Measurements from ENCODE around the gene FAM241A.
"Not testable (repeated sequence)": the region's sequence is repeated elsewhere in the genome, so short reads cannot be mapped to it uniquely, and the experiment has no call there.

FAM241A gene

GRCh38 chr4:112208137-112209095 lies 63.2 kb downstream of the FAM241A start:
- not testable (repeated sequence) for H3K9me3 ChIP-seq (ENCODE audit: control insufficient read depth, low read length); H3K36me3 ChIP-seq (ENCODE audit: control insufficient read depth, insufficient read depth, low read length); H3K4me1 ChIP-seq (ENCODE audit: control insufficient read depth, insufficient read depth, low read length); H3K9ac ChIP-seq (ENCODE audit: low read length); H3K4me3 ChIP-seq (ENCODE audit: low read length); H3K27me3 ChIP-seq (ENCODE audit: control insufficient read depth, insufficient read depth, low read length)

GRCh38 chr4:112210777-112211176 lies 65.5 kb downstream of the FAM241A start:
- H3K4me1 ChIP-seq (ENCODE audit: control insufficient read depth, insufficient read depth, low read length) = no peaks in the 10 kb centered on the region
- H3K4me3 ChIP-seq (ENCODE audit: low read length) = no peak overlapping the region
- no peaks in the 10 kb centered on the region for H3K36me3 ChIP-seq (ENCODE audit: control insufficient read depth, insufficient read depth, low read length)
- no peak overlapping the region for H3K9ac ChIP-seq (ENCODE audit: low read length)
- H3K9me3 ChIP-seq (ENCODE audit: control insufficient read depth, low read length) = no peaks in the 10 kb centered on the region
- no peaks in the 10 kb centered on the region for H3K27me3 ChIP-seq (ENCODE audit: control insufficient read depth, insufficient read depth, low read length)

- no peaks in the 10 kb centered on the region for H3K4me1 ChIP-seq (ENCODE audit: control insufficient read depth, insufficient read depth, low read length)
- no peak overlapping the region for H3K4me3 ChIP-seq (ENCODE audit: low read length)
- no peaks in the 10 kb centered on the region for H3K27me3 ChIP-seq (ENCODE audit: control insufficient read depth, insufficient read depth, low read length)
- H3K9me3 ChIP-seq (ENCODE audit: control insufficient read depth, low read length) = no peaks in the 10 kb centered on the region
- H3K36me3 ChIP-seq (ENCODE audit: control insufficient read depth, insufficient read depth, low read length) = no peaks in the 10 kb centered on the region
- H3K9ac ChIP-seq (ENCODE audit: low read length) = no peak overlapping the region
Measured at GRCh38 chr4:112213091-112213490, 67.8 kb downstream of the FAM241A start.

GRCh38 chr4:112213856-112214255 lies 68.6 kb downstream of the FAM241A start:
- Histone ChIP-seq H3K9me3 (ENCODE audit: control insufficient read depth, low read length) (no peaks in the 10 kb centered on the region), H3K27me3 (ENCODE audit: control insufficient read depth, insufficient read depth, low read length) (no peaks in the 10 kb centered on the region), H3K4me3 (ENCODE audit: low read length) (no peak overlapping the region), H3K4me1 (ENCODE audit: control insufficient read depth, insufficient read depth, low read length) (no peaks in the 10 kb centered on the region), H3K36me3 (ENCODE audit: control insufficient read depth, insufficient read depth, low read length) (no peaks in the 10 kb centered on the region), H3K9ac (ENCODE audit: low read length) (no peak overlapping the region)

- H3K4me1 ChIP-seq (ENCODE audit: control insufficient read depth, insufficient read depth, low read length) = no peaks in the 10 kb centered on the region
- no peaks in the 10 kb centered on the region for H3K27me3 ChIP-seq (ENCODE audit: control insufficient read depth, insufficient read depth, low read length)
- no peaks in the 10 kb centered on the region for H3K9me3 ChIP-seq (ENCODE audit: control insufficient read depth, low read length)
- no peaks in the 10 kb centered on the region for H3K36me3 ChIP-seq (ENCODE audit: control insufficient read depth, insufficient read depth, low read length)
- H3K4me3 ChIP-seq (ENCODE audit: low read length) = no peak overlapping the region
- H3K9ac ChIP-seq (ENCODE audit: low read length) = no peak overlapping the region
Measured at GRCh38 chr4:112214390-112215264, 69.4 kb downstream of the FAM241A start.

- H3K4me1 ChIP-seq (ENCODE audit: control insufficient read depth, insufficient read depth, low read length) = no peaks in the 10 kb centered on the region
- no peaks in the 10 kb centered on the region for H3K27me3 ChIP-seq (ENCODE audit: control insufficient read depth, insufficient read depth, low read length)
- no peak overlapping the region for H3K4me3 ChIP-seq (ENCODE audit: low read length)
- H3K9me3 ChIP-seq (ENCODE audit: control insufficient read depth, low read length) = no peaks in the 10 kb centered on the region
- H3K36me3 ChIP-seq (ENCODE audit: control insufficient read depth, insufficient read depth, low read length) = no peaks in the 10 kb centered on the region
- no peak overlapping the region for H3K9ac ChIP-seq (ENCODE audit: low read length)
Measured at GRCh38 chr4:112219826-112220366, 74.6 kb downstream of the FAM241A start.

GRCh38 chr4:112222219-112222955 lies 77.1 kb downstream of the FAM241A start:
- H3K4me1 ChIP-seq (ENCODE audit: control insufficient read depth, insufficient read depth, low read length) = no peaks in the 10 kb centered on the region
- H3K9me3 ChIP-seq (ENCODE audit: control insufficient read depth, low read length) = no peaks in the 10 kb centered on the region
- no peaks in the 10 kb centered on the region for H3K27me3 ChIP-seq (ENCODE audit: control insufficient read depth, insufficient read depth, low read length)
- no peak overlapping the region for H3K4me3 ChIP-seq (ENCODE audit: low read length)
- no peaks in the 10 kb centered on the region for H3K36me3 ChIP-seq (ENCODE audit: control insufficient read depth, insufficient read depth, low read length)
- H3K9ac ChIP-seq (ENCODE audit: low read length) = no peak overlapping the region

- no peaks in the 10 kb centered on the region for H3K36me3 ChIP-seq (ENCODE audit: control insufficient read depth, insufficient read depth, low read length)
Measured at GRCh38 chr4:112225157-112225556, 79.9 kb downstream of the FAM241A start.

GRCh38 chr4:112230879-112231778 lies 85.9 kb downstream of the FAM241A start:
- Histone ChIP-seq H3K9ac (ENCODE audit: low read length) (peak overlapping the region; percentile 94), H3K9me3 (ENCODE audit: control insufficient read depth, low read length) (no peaks in the 10 kb centered on the region), H3K36me3 (ENCODE audit: control insufficient read depth, insufficient read depth, low read length) (no peaks in the 10 kb centered on the region), H3K4me1 (ENCODE audit: control insufficient read depth, insufficient read depth, low read length) (no peaks in the 10 kb centered on the region), H3K4me3 (ENCODE audit: low read length) (peak overlapping the region; percentile 71), H3K27me3 (ENCODE audit: control insufficient read depth, insufficient read depth, low read length) (no peaks in the 10 kb centered on the region)

More at GRCh38 chr4:112225157-112225556, 79.9 kb downstream of the FAM241A start:
- H3K4me3 ChIP-seq (ENCODE audit: low read length) = no peak overlapping the region
- no peak overlapping the region for H3K9ac ChIP-seq (ENCODE audit: low read length)
- no peaks in the 10 kb centered on the region for H3K4me1 ChIP-seq (ENCODE audit: control insufficient read depth, insufficient read depth, low read length)
- no peaks in the 10 kb centered on the region for H3K9me3 ChIP-seq (ENCODE audit: control insufficient read depth, low read length)
- H3K27me3 ChIP-seq (ENCODE audit: control insufficient read depth, insufficient read depth, low read length) = no peaks in the 10 kb centered on the region

- H3K9me3 ChIP-seq (ENCODE audit: control insufficient read depth, low read length) = no peaks in the 10 kb centered on the region
- no peaks in the 10 kb centered on the region for H3K4me1 ChIP-seq (ENCODE audit: control insufficient read depth, insufficient read depth, low read length)
- H3K9ac ChIP-seq (ENCODE audit: low read length) = peak within 1 kb of the TSS; percentile 94
- H3K27me3 ChIP-seq (ENCODE audit: control insufficient read depth, insufficient read depth, low read length) = no peaks in the 10 kb centered on the region
- no peaks in the 10 kb centered on the region for H3K36me3 ChIP-seq (ENCODE audit: control insufficient read depth, insufficient read depth, low read length)
- H3K4me3 ChIP-seq (ENCODE audit: low read length) = peak within 1 kb of the TSS; percentile 71
Measured at GRCh38 chr4:112231779-112232713, 86.8 kb downstream of the FAM241A start, which contains the start of gene AP1AR. Gene AP1AR, plus strand, starts transcription at chr4:112231787. Its CDS starts 305 bp downstream, at chr4:112232092.
